H9 (cell line): ENCODE results near the gene KCNIP4. TPM values are rescaled to one million over a fixed set of nuclear protein-coding genes. Genes with fewer than 3 reads are reported as not detected.

Source experiments
- DNase-seq: peaks from one replicate; pipeline ENCODE4 v3.0.0-alpha.2; 2017
- H2AFZ ChIP-seq: one replicate; pipeline ENCODE4 v1.6.1; 2013; ENCODE audit warnings: mild to moderate bottlenecking, low read length, control low read depth, moderate library complexity
- H2AK5ac ChIP-seq: 2 replicates; pipeline ENCODE4 v1.6.1; 2013; ENCODE audit warnings: low read length, control low read depth, mixed read lengths; ENCODE audit not compliant: insufficient read length
- H2BK120ac ChIP-seq: one replicate; pipeline ENCODE4 v1.6.1; 2013; ENCODE audit warnings: low read depth, mild to moderate bottlenecking, low read length, control low read depth, inconsistent platforms; ENCODE audit not compliant: poor library complexity, severe bottlenecking
- H2BK12ac ChIP-seq: 2 replicates; pipeline ENCODE4 v1.6.1; 2013; ENCODE audit warnings: low read length, control low read depth, mixed read lengths, low read depth; ENCODE audit not compliant: insufficient read length
- H2BK15ac ChIP-seq: 2 replicates; pipeline ENCODE4 v1.6.1; 2013; ENCODE audit warnings: low read depth, low read length, control low read depth
- H2BK20ac ChIP-seq: one replicate; pipeline ENCODE4 v1.6.1; 2013; ENCODE audit warnings: low read depth, mild to moderate bottlenecking, low read length, control low read depth, inconsistent platforms; ENCODE audit not compliant: poor library complexity, severe bottlenecking
- H2BK5ac ChIP-seq: 2 replicates; pipeline ENCODE4 v1.6.1; 2013; ENCODE audit warnings: low read length, control low read depth, mixed read lengths; ENCODE audit not compliant: insufficient read length
- H3K14ac ChIP-seq: 2 replicates; pipeline ENCODE4 v1.6.1; 2013; ENCODE audit warnings: low read length, control low read depth; ENCODE audit not compliant: insufficient read depth
- H3K18ac ChIP-seq: 2 replicates; pipeline ENCODE4 v1.6.1; 2013; ENCODE audit warnings: low read depth, mild to moderate bottlenecking, mixed read lengths, low read length, control low read depth; ENCODE audit not compliant: insufficient read length
- H3K23ac ChIP-seq: 2 replicates; pipeline ENCODE4 v1.6.1; 2013; ENCODE audit warnings: low read length, control low read depth, mixed read lengths, low read depth; ENCODE audit not compliant: insufficient read length
- H3K23me2 ChIP-seq: 2 replicates; pipeline ENCODE4 v1.6.1; 2013; ENCODE audit warnings: low read depth, mild to moderate bottlenecking, mixed read lengths, low read length, control low read depth; ENCODE audit not compliant: insufficient read length, poor library complexity, severe bottlenecking
- H3K27ac ChIP-seq: 2 replicates; pipeline ENCODE4 v1.5.1; 2013; ENCODE audit warnings: low read length, control low read depth, mixed read lengths, low read depth; ENCODE audit not compliant: insufficient read length
- H3K27me3 ChIP-seq: 2 replicates; pipeline ENCODE4 v1.6.1; 2013; ENCODE audit warnings: low read length, control low read depth, inconsistent platforms; ENCODE audit not compliant: insufficient read depth
- H3K4ac ChIP-seq: 2 replicates; pipeline ENCODE4 v1.6.1; 2013; ENCODE audit warnings: low read depth, mild to moderate bottlenecking, control low read depth, inconsistent platforms, low read length, moderate library complexity
- H3K4me1 ChIP-seq: 2 replicates; pipeline ENCODE4 v1.6.1; 2013; ENCODE audit warnings: low read length, control low read depth, inconsistent platforms; ENCODE audit not compliant: insufficient read depth
- H3K4me2 ChIP-seq: 2 replicates; pipeline ENCODE4 v1.6.1; 2013; ENCODE audit warnings: low read length, control low read depth, mixed read lengths; ENCODE audit not compliant: insufficient read length, insufficient read depth
- H3K56ac ChIP-seq: 2 replicates; pipeline ENCODE4 v1.6.1; 2013; ENCODE audit warnings: low read depth, mild to moderate bottlenecking, mixed read lengths, low read length, control low read depth; ENCODE audit not compliant: insufficient read length
- H3K79me1 ChIP-seq: 2 replicates; pipeline ENCODE4 v1.6.1; 2013; ENCODE audit warnings: low read depth, mild to moderate bottlenecking, moderate library complexity, low read length, control low read depth, inconsistent platforms; ENCODE audit not compliant: insufficient read depth, poor library complexity, severe bottlenecking
- H3K79me2 ChIP-seq: 2 replicates; pipeline ENCODE4 v1.6.1; 2013; ENCODE audit warnings: low read length, control low read depth, inconsistent platforms; ENCODE audit not compliant: insufficient read depth
- H3K9ac ChIP-seq: 2 replicates; pipeline ENCODE4 v1.6.1; 2013; ENCODE audit warnings: low read length, control low read depth, mixed read lengths; ENCODE audit not compliant: insufficient read length; ENCODE audit errors: extremely low read depth
- H3K9me3 ChIP-seq: one replicate; pipeline ENCODE4 v1.6.1; 2013; ENCODE audit warnings: low read depth, low read length, inconsistent platforms; ENCODE audit not compliant: control insufficient read depth
- H3T11ph ChIP-seq: one replicate; pipeline ENCODE4 v1.6.1; 2013; ENCODE audit warnings: mild to moderate bottlenecking, low read length, control low read depth, inconsistent platforms
- H4K20me1 ChIP-seq: one replicate; pipeline ENCODE4 v1.6.1; 2013; ENCODE audit not compliant: control insufficient read depth, insufficient read length, insufficient read depth
- H4K5ac ChIP-seq: 2 replicates; pipeline ENCODE4 v1.6.1; 2013; ENCODE audit warnings: low read depth, mild to moderate bottlenecking, mixed read lengths, low read length, control low read depth; ENCODE audit not compliant: insufficient read length
- H4K8ac ChIP-seq: replicated peaks from 2 replicates; pipeline ENCODE4 v1.6.1; 2013; ENCODE audit warnings: low read length, control low read depth, mixed read lengths, low read depth; ENCODE audit not compliant: insufficient read length
- H4K91ac ChIP-seq: 2 replicates; pipeline ENCODE4 v1.6.1; 2013; ENCODE audit warnings: low read depth, mild to moderate bottlenecking, moderate library complexity, mixed read lengths, low read length, control low read depth; ENCODE audit not compliant: insufficient read length
- H3K27ac Mint-ChIP-seq, 3 experiments: 2 replicates in 2 of 3; 3 replicates in 1 of 3; pipeline ENCODE4 v1.8.0; 2020 to 2021; ENCODE audit warnings: mixed read lengths in 3 of 3, mild to moderate bottlenecking in 1 of 3, moderate library complexity in 1 of 3
- H3K27me3 Mint-ChIP-seq: 2 replicates; pipeline ENCODE4 v1.8.0; 2021; ENCODE audit warnings: low read depth, mild to moderate bottlenecking, moderate library complexity, mixed read lengths
- H3K36me3 Mint-ChIP-seq, 3 experiments: 2 replicates in 2 of 3; 3 replicates in 1 of 3; pipeline ENCODE4 v1.8.0; 2020 to 2021; ENCODE audit warnings: low read depth in 3 of 3, mixed read lengths in 3 of 3; ENCODE audit not compliant: insufficient read depth in 1 of 3
- H3K4me1 Mint-ChIP-seq, 2 experiments: 2 replicates each; pipeline ENCODE4 v1.8.0; 2020; ENCODE audit warnings: mixed read lengths in 2 of 2
- H3K4me3 Mint-ChIP-seq, 2 experiments: 2 replicates in 1 of 2; 3 replicates in 1 of 2; pipeline ENCODE4 v1.8.0; 2020 to 2021; ENCODE audit warnings: mild to moderate bottlenecking in 2 of 2, mixed read lengths in 2 of 2, moderate library complexity in 1 of 2
- H3K9me3 Mint-ChIP-seq, 2 experiments: 2 replicates in 1 of 2; 3 replicates in 1 of 2; pipeline ENCODE4 v1.8.0; 2020; ENCODE audit warnings: mild to moderate bottlenecking in 2 of 2, mixed read lengths in 2 of 2, moderate library complexity in 1 of 2
- CTCF ChIP-seq: fragments of 200-600 bp; sonication (generic); conservative IDR thresholded peaks from 3 replicates; pipeline ENCODE4 v1.8.0; 2021; ENCODE audit warnings: antibody characterized with exemption, mild to moderate bottlenecking
- WGBS: extraction: QIAGEN DNeasy Blood & Tissue Kit; methylation state at CpG from one replicate; pipeline ENCODE4 v1.1.7; 2013; ENCODE audit warnings: missing lambda C conversion rate, low lambda C conversion rate, mixed read lengths; ENCODE audit not compliant: insufficient read length; ENCODE audit errors: extremely low coverage; 5-methylcytosine and 5-hydroxymethylcytosine counted together
- total RNA-seq: library from RNA; stranded (reverse); gene quantifications from 2 replicates; pipeline ENCODE4 v1.2.1, GENCODE V29; 2021

Gene KCNIP4
- total RNA-seq, 1 experiment from 2014 or later = not detected

GRCh38 chr4:21113496-21114223, 834.9 kb downstream of the KCNIP4 start:
- peaks cover 4% of the 10 kb centered on the region; the same call in 1 of the 2 replicates for H3K4me1 ChIP-seq
- no peak overlapping the region for H2AFZ ChIP-seq
- no peak overlapping the region for H2BK12ac ChIP-seq
- H3K4me2 ChIP-seq = no peak overlapping the region
- no peak for TF ChIP-seq CTCF
- H2BK5ac ChIP-seq = no peak overlapping the region
- H3K79me1 ChIP-seq = no peaks in the 10 kb centered on the region
- no peak overlapping the region for H3T11ph ChIP-seq
- H3K27ac Mint-ChIP-seq = no peak overlapping the region
- H3K9ac ChIP-seq = no peak overlapping the region
- no peak overlapping the region for H4K8ac ChIP-seq
- H4K5ac ChIP-seq = no peak overlapping the region
- no peaks in the 10 kb centered on the region for H3K9me3 ChIP-seq
- no peak overlapping the region for H3K4ac ChIP-seq
- H3K14ac ChIP-seq = no peak overlapping the region
- no peak overlapping the region for H3K27ac ChIP-seq
- peaks cover 13 to 16% of the 10 kb centered on the region in 2 experiments for H3K4me1 Mint-ChIP-seq
- H2BK15ac ChIP-seq = no peak overlapping the region
- H3K27me3 ChIP-seq = no peaks in the 10 kb centered on the region
- H3K9me3 Mint-ChIP-seq = peaks cover 13 to 15% of the 10 kb centered on the region in 2 experiments
- H2BK120ac ChIP-seq = no peak overlapping the region
- no peak overlapping the region for H2BK20ac ChIP-seq
- H3K27me3 Mint-ChIP-seq = no peaks in the 10 kb centered on the region
- H4K20me1 ChIP-seq = no peaks in the 10 kb centered on the region
- WGBS = no CpG with 5 or more reads among the region's 3 CpGs
- H3K56ac ChIP-seq = no peak overlapping the region
- no peak overlapping the region for H4K91ac ChIP-seq
- H3K23ac ChIP-seq = no peak overlapping the region
- H3K23me2 ChIP-seq = no peaks in the 10 kb centered on the region
- DNase-seq = no peak
- no peaks in the 10 kb centered on the region for H3K79me2 ChIP-seq
- H3K4me3 Mint-ChIP-seq = no peak overlapping the region
- peaks cover 3 to 14% (median 5%) of the 10 kb centered on the region in 3 experiments; a peak in 6 of 7 replicates for H3K36me3 Mint-ChIP-seq
- H2AK5ac ChIP-seq = no peak overlapping the region
- H3K18ac ChIP-seq = no peak overlapping the region
